Measurements from ENCODE around the gene DBF4B. TPM values are rescaled to one million over a fixed set of nuclear protein-coding genes. Genes with fewer than 3 reads are reported as not detected.
"Not testable (repeated sequence)": the region's sequence is repeated elsewhere in the genome, so short reads cannot be mapped to it uniquely, and the experiment has no call there.

DBF4B gene
- polyA plus RNA-seq, 1 of the 3 experiments (the other 2 are of a cell fraction): 8.3 TPM

- not testable (repeated sequence) for H2AFZ ChIP-seq (ENCODE audit: low read depth); H3K27ac ChIP-seq (ENCODE audit: low read depth in 2 of 2, low read length in 1 of 2); H3K4me2 ChIP-seq; H3K4me3 ChIP-seq (ENCODE audit: low read depth in 2 of 2, low read length in 1 of 2); H3K36me3 ChIP-seq (replicated peaks in 1 of 2; ENCODE audit: control insufficient read depth in 1 of 2, insufficient read depth in 2 of 2, low read length in 1 of 2); H3K9me2 ChIP-seq; H4K20me1 ChIP-seq (ENCODE audit: insufficient read depth); H3K9me3 ChIP-seq; H3K79me2 ChIP-seq (ENCODE audit: insufficient read depth); H3F3A ChIP-seq (replicated peaks; ENCODE audit: insufficient read depth); DNase-seq; H3K27me3 ChIP-seq (ENCODE audit: insufficient read depth); H3K4me1 ChIP-seq (ENCODE audit: control insufficient read depth in 1 of 2, insufficient read depth in 2 of 2, low read depth in 1 of 2, low read length in 1 of 2); H3K9ac ChIP-seq
- 80% methylated on average over 10 of the region's 10 CpGs for WGBS (ENCODE audit: low lambda C conversion rate)
- ChIA-PET CTCF (interaction anchor here (0.6 kb wide), 1 partner anchor 75 kb away, joined by 3 read pairs; no protein-coding TSS in a partner anchor), POLR2A (interaction anchor here (1.1 kb wide), 1 partner anchor 143 kb away, joined by 3 read pairs; the partner anchor contains the start of gene FZD2)
Observed at GRCh38 chr17:44700288-44700687, 8.2 kb upstream of the DBF4B start.

GRCh38 chr17:44707755-44708400, 587 bp upstream of the DBF4B start:
- TF ChIP-seq GABPA (IDR thresholded peaks at IDR 0.05; ENCODE audit: low read depth) (no peak), TEAD4 (IDR thresholded peaks at IDR 0.05; ENCODE audit: borderline replicate concordance, insufficient read depth) (no peak), RAD21 (IDR thresholded peaks at IDR 0.05; ENCODE audit: low read length) (no peak), SMC3 (IDR thresholded peaks at IDR 0.05; ENCODE audit: low read depth, low read length) (no peak), EZH2phosphoT487 (IDR thresholded peaks at IDR 0.05; ENCODE audit: borderline replicate concordance, low read depth) (no peak), MEF2A (IDR thresholded peaks at IDR 0.05; ENCODE audit: borderline replicate concordance, low read depth) (no peak)
- TF ChIP-seq, protein P1, sequence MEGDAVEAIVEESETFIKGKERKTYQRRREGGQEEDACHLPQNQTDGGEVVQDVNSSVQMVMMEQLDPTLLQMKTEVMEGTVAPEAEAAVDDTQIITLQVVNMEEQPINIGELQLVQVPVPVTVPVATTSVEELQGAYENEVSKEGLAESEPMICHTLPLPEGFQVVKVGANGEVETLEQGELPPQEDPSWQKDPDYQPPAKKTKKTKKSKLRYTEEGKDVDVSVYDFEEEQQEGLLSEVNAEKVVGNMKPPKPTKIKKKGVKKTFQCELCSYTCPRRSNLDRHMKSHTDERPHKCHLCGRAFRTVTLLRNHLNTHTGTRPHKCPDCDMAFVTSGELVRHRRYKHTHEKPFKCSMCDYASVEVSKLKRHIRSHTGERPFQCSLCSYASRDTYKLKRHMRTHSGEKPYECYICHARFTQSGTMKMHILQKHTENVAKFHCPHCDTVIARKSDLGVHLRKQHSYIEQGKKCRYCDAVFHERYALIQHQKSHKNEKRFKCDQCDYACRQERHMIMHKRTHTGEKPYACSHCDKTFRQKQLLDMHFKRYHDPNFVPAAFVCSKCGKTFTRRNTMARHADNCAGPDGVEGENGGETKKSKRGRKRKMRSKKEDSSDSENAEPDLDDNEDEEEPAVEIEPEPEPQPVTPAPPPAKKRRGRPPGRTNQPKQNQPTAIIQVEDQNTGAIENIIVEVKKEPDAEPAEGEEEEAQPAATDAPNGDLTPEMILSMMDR (IDR thresholded peaks at IDR 0.05): no peak
- Histone ChIP-seq H3K79me2 (ENCODE audit: insufficient read depth) (peaks cover 44% of the 10 kb centered on the region), H3K4me2 (peak overlapping the region; percentile 95), H4K20me1 (ENCODE audit: insufficient read depth) (no peaks in the 10 kb centered on the region), H3K9me3 (no peaks in the 10 kb centered on the region), H3K9me2 (no peaks in the 10 kb centered on the region), H3K27me3 (ENCODE audit: insufficient read depth) (no peaks in the 10 kb centered on the region), H3K27ac (ENCODE audit: low read depth in 2 of 2, low read length in 1 of 2) (peak overlapping the region; percentile 78 to 86), H3K4me3 (ENCODE audit: low read depth in 2 of 2, low read length in 1 of 2) (peak overlapping the region; percentile 64 to 89), H3K4me1 (ENCODE audit: control insufficient read depth in 1 of 2, insufficient read depth in 2 of 2, low read depth in 1 of 2, low read length in 1 of 2) (peaks cover 0 to 7% of the 10 kb centered on the region in 2 experiments; a peak in 1 of 4 replicates), H3K36me3 (replicated peaks in 1 of 2; ENCODE audit: control insufficient read depth in 1 of 2, insufficient read depth in 2 of 2, low read length in 1 of 2) (no peaks in the 10 kb centered on the region), H2AFZ (ENCODE audit: low read depth) (peak overlapping the region; percentile 97), H3F3A (replicated peaks; ENCODE audit: insufficient read depth) (peaks cover 3% of the 10 kb centered on the region), H3K9ac (peak overlapping the region; percentile 87)
- ChIA-PET POLR2A (interaction anchor here (0.6 kb wide), 2 partner anchors 206 to 876 kb away, joined by 3 read pairs; no protein-coding TSS in a partner anchor), CTCF (interaction anchor here (1.0 to 2.3 kb wide), 7 partner anchors 18 to 427 kb away, joined by 3 to 6 read pairs (median 3); partner anchors contain the start of gene ACBD4)
- no peak for DNase-seq
- WGBS (ENCODE audit: low lambda C conversion rate): 12% methylated on average over 4 of the region's 4 CpGs

DNA sequence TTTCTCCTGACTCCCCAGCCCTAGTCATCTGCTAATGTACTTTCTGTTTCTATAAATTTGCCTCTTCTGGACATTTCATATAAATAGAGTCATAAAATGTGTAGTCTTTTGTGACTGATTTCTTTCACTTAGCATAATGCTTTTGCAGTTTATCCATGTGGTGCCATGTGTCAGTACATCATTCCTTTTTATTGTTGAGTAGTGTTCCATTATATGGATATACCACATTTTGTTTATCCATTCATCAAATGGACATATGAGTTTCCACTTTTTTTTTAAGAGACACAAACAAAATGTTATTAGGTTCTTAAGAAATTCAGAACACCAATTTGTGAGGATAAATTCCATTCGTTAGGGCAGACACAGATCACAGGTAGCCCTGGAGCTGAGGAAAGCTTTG, 11.0 kb downstream of the DBF4B start:
- Histone ChIP-seq H3K9me3 (no peaks in the 10 kb centered on the region), H3K79me2 (ENCODE audit: insufficient read depth) (peaks cover 36% of the 10 kb centered on the region), H3K36me3 (replicated peaks in 1 of 2; ENCODE audit: control insufficient read depth in 1 of 2, insufficient read depth in 2 of 2, low read length in 1 of 2) (peaks cover 0 to 24% of the 10 kb centered on the region in 2 experiments), H3K27ac (ENCODE audit: low read depth in 2 of 2, low read length in 1 of 2) (no peak overlapping the region), H2AFZ (ENCODE audit: low read depth) (no peak overlapping the region), H3K4me1 (ENCODE audit: control insufficient read depth in 1 of 2, insufficient read depth in 2 of 2, low read depth in 1 of 2, low read length in 1 of 2) (no peaks in the 10 kb centered on the region), H3K4me2 (no peak overlapping the region), H3K4me3 (ENCODE audit: low read depth in 2 of 2, low read length in 1 of 2) (no peak overlapping the region), H4K20me1 (ENCODE audit: insufficient read depth) (no peaks in the 10 kb centered on the region), H3K27me3 (ENCODE audit: insufficient read depth) (no peaks in the 10 kb centered on the region), H3K9ac (no peak overlapping the region), H3K9me2 (no peaks in the 10 kb centered on the region), H3F3A (replicated peaks; ENCODE audit: insufficient read depth) (no peaks in the 10 kb centered on the region)
- 95% methylated on average over 1 of the region's 1 CpG for WGBS (ENCODE audit: low lambda C conversion rate)
- ChIA-PET POLR2A (no interaction called here), CTCF (no interaction called here)
- no peak for DNase-seq
- no peak for TF ChIP-seq GABPA (IDR thresholded peaks at IDR 0.05; ENCODE audit: low read depth)
- TF ChIP-seq ELF1 (IDR thresholded peaks at IDR 0.05): no peak
- no peak for TF ChIP-seq EP300 (IDR thresholded peaks at IDR 0.05; ENCODE audit: borderline replicate concordance in 1 of 2, low read depth in 1 of 2, low read length in 1 of 2)
- TF ChIP-seq, protein P2, sequence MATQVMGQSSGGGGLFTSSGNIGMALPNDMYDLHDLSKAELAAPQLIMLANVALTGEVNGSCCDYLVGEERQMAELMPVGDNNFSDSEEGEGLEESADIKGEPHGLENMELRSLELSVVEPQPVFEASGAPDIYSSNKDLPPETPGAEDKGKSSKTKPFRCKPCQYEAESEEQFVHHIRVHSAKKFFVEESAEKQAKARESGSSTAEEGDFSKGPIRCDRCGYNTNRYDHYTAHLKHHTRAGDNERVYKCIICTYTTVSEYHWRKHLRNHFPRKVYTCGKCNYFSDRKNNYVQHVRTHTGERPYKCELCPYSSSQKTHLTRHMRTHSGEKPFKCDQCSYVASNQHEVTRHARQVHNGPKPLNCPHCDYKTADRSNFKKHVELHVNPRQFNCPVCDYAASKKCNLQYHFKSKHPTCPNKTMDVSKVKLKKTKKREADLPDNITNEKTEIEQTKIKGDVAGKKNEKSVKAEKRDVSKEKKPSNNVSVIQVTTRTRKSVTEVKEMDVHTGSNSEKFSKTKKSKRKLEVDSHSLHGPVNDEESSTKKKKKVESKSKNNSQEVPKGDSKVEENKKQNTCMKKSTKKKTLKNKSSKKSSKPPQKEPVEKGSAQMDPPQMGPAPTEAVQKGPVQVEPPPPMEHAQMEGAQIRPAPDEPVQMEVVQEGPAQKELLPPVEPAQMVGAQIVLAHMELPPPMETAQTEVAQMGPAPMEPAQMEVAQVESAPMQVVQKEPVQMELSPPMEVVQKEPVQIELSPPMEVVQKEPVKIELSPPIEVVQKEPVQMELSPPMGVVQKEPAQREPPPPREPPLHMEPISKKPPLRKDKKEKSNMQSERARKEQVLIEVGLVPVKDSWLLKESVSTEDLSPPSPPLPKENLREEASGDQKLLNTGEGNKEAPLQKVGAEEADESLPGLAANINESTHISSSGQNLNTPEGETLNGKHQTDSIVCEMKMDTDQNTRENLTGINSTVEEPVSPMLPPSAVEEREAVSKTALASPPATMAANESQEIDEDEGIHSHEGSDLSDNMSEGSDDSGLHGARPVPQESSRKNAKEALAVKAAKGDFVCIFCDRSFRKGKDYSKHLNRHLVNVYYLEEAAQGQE (IDR thresholded peaks at IDR 0.05; ENCODE audit: low read depth, low read length): no peak
- TF ChIP-seq JUND (IDR thresholded peaks at IDR 0.05): no peak
- no peak for TF ChIP-seq FOSL2 (IDR thresholded peaks at IDR 0.05; ENCODE audit: borderline replicate concordance, low read depth)
- no peak for TF ChIP-seq RFX5 (IDR thresholded peaks at IDR 0.05; ENCODE audit: low read length)
- TF ChIP-seq TAF1 (IDR thresholded peaks at IDR 0.05; ENCODE audit: borderline replicate concordance, low read depth, low read length): no peak
- TF ChIP-seq RAD21 (IDR thresholded peaks at IDR 0.05; ENCODE audit: low read length): no peak
- no peak for TF ChIP-seq POLR2AphosphoS5 (IDR thresholded peaks at IDR 0.05; ENCODE audit: low read depth, low read length)
- TF ChIP-seq, protein P3, sequence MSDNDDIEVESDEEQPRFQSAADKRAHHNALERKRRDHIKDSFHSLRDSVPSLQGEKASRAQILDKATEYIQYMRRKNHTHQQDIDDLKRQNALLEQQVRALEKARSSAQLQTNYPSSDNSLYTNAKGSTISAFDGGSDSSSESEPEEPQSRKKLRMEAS (IDR thresholded peaks at IDR 0.05; ENCODE audit: low read depth): no peak
- no peak for TF ChIP-seq YY1 (IDR thresholded peaks at IDR 0.05; ENCODE audit: low read depth)
